IMR-90 (cell line): ENCODE results near the gene ACAT2. TPM values are rescaled to one million over a fixed set of nuclear protein-coding genes. Genes with fewer than 3 reads are reported as not detected.

Experiments used
- ATAC-seq: fragments of 200-7000 bp; cut with Tn5 transposase; 2 replicates; pipeline ENCODE4 v1.9.1; 2020; ENCODE audit warnings: low read depth, mild to moderate bottlenecking, moderate library complexity
- BruUV-seq: library from RNA; stranded (reverse); fragments of 400-500 nt; replicated peaks from 2 replicates; lab custom pipeline; 2021; lab: Mats Ljungman, UMichigan
- CTCF ChIA-PET: fragments of 300-600 bp; formaldehyde crosslinking; extraction: SDS; loops from one replicate; lab custom pipeline; 2021; ENCODE audit warnings: antibody characterized with exemption; lab: Yijun Ruan, JAX
- POLR2A ChIA-PET: fragments of 300-600 bp; sonication (Branson Sonifier 250); formaldehyde crosslinking; loops from one replicate; lab custom pipeline; 2022; ENCODE audit warnings: antibody characterized with exemption; ENCODE audit not compliant: unreplicated experiment; lab: Charles Lee
- DNase-seq: peaks from one replicate; pipeline ENCODE4 v3.0.0; 2013
- H2AFZ ChIP-seq: replicated peaks from 2 replicates; pipeline ENCODE3; 2013; ENCODE audit warnings: low read length, mild to moderate bottlenecking; ENCODE audit not compliant: poor library complexity
- H2AK5ac ChIP-seq: 2 replicates; pipeline ENCODE4 v1.6.1; 2013; ENCODE audit warnings: low read depth, low read length, inconsistent platforms
- H2AK9ac ChIP-seq: replicated peaks from 2 replicates; pipeline ENCODE3; 2013; ENCODE audit warnings: mild to moderate bottlenecking, low read depth, low read length, moderate library complexity; ENCODE audit not compliant: poor library complexity
- H2BK120ac ChIP-seq: 2 replicates; pipeline ENCODE4 v1.6.1; 2013; ENCODE audit warnings: low read depth, low read length, inconsistent platforms
- H2BK15ac ChIP-seq: 3 replicates; pipeline ENCODE4 v1.6.1; 2013; ENCODE audit warnings: low read depth, low read length, inconsistent platforms
- H2BK20ac ChIP-seq: 2 replicates; pipeline ENCODE4 v1.6.1; 2013; ENCODE audit warnings: low read depth, mild to moderate bottlenecking, inconsistent platforms, low read length, moderate library complexity
- H2BK5ac ChIP-seq: 2 replicates; pipeline ENCODE4 v1.6.1; 2013; ENCODE audit warnings: mild to moderate bottlenecking, low read depth, low read length, inconsistent platforms; ENCODE audit not compliant: poor library complexity, severe bottlenecking
- H3K14ac ChIP-seq: replicated peaks from 2 replicates; pipeline ENCODE4 v1.6.1; 2013; ENCODE audit warnings: low read depth, low read length, inconsistent platforms
- H3K18ac ChIP-seq: 2 replicates; pipeline ENCODE4 v1.6.1; 2013; ENCODE audit warnings: low read depth, low read length, control low read depth
- H3K23ac ChIP-seq: 2 replicates; pipeline ENCODE4 v1.6.1; 2013; ENCODE audit warnings: low read depth, low read length, inconsistent platforms
- H3K27ac ChIP-seq: 2 replicates; pipeline ENCODE4 v1.5.1; 2013; ENCODE audit warnings: mild to moderate bottlenecking, control low read depth, low read length; ENCODE audit not compliant: insufficient read depth
- H3K27me3 ChIP-seq: 2 replicates; pipeline ENCODE4 v1.6.1; 2013; ENCODE audit warnings: low read length; ENCODE audit not compliant: control insufficient read depth, insufficient read depth
- H3K36me3 ChIP-seq: 2 replicates; pipeline ENCODE4 v1.6.1; 2013; ENCODE audit warnings: low read length, mixed read lengths; ENCODE audit not compliant: control insufficient read depth, insufficient read depth
- H3K4ac ChIP-seq: 2 replicates; pipeline ENCODE4 v1.6.1; 2013; ENCODE audit warnings: low read depth, low read length, inconsistent platforms
- H3K4me1 ChIP-seq: 2 replicates; pipeline ENCODE4 v1.6.1; 2013; ENCODE audit warnings: low read length, mixed read lengths; ENCODE audit not compliant: control insufficient read depth, insufficient read depth
- H3K4me2 ChIP-seq: 2 replicates; pipeline ENCODE4 v1.6.1; 2013; ENCODE audit warnings: low read depth, mild to moderate bottlenecking, control low read depth, low read length, moderate library complexity
- H3K4me3 ChIP-seq: 2 replicates; pipeline ENCODE4 v1.5.1; 2013; ENCODE audit warnings: low read depth, mild to moderate bottlenecking, control low read depth, low read length, moderate library complexity; ENCODE audit not compliant: insufficient read depth
- H3K56ac ChIP-seq: 2 replicates; pipeline ENCODE4 v1.6.1; 2013; ENCODE audit warnings: low read length, inconsistent platforms; ENCODE audit not compliant: insufficient read depth; ENCODE audit errors: extremely low read depth
- H3K79me1 ChIP-seq, 2 experiments: 2 replicates each; pipeline ENCODE4 v1.6.1; 2013; ENCODE audit warnings: low read length in 2 of 2, inconsistent platforms in 1 of 2, low read depth in 1 of 2
- H3K9ac ChIP-seq: 2 replicates; pipeline ENCODE4 v1.6.1; 2013; ENCODE audit warnings: low read depth, low read length, control low read depth
- H3K9me1 ChIP-seq: 2 replicates; pipeline ENCODE4 v1.6.1; 2013; ENCODE audit warnings: low read length, inconsistent platforms; ENCODE audit not compliant: insufficient read depth
- H3K9me3 ChIP-seq: 2 replicates; pipeline ENCODE4 v1.6.1; 2013; ENCODE audit warnings: low read length; ENCODE audit not compliant: control insufficient read depth, insufficient read depth
- H4K20me1 ChIP-seq: 2 replicates; pipeline ENCODE4 v1.6.1; 2013; ENCODE audit warnings: low read length, inconsistent platforms; ENCODE audit not compliant: insufficient read depth
- H4K5ac ChIP-seq: 2 replicates; pipeline ENCODE4 v1.6.1; 2013; ENCODE audit warnings: mild to moderate bottlenecking, low read depth, low read length, control low read depth
- H4K8ac ChIP-seq, 2 experiments: 2 replicates each; pipeline ENCODE4 v1.6.1; 2013; ENCODE audit warnings: low read depth in 2 of 2, low read length in 2 of 2, control low read depth in 1 of 2, inconsistent platforms in 1 of 2
- H4K91ac ChIP-seq: 2 replicates; pipeline ENCODE4 v1.6.1; 2013; ENCODE audit warnings: low read depth, low read length, inconsistent platforms; ENCODE audit not compliant: insufficient read depth
- BHLHE40 ChIP-seq: fragments of 150-350 bp; IDR thresholded peaks from 2 replicates; pipeline ENCODE4 v1.6.1; 2016; ENCODE audit warnings: mild to moderate bottlenecking, low read depth, low read length
- CEBPB ChIP-seq: IDR thresholded peaks from 2 replicates; pipeline ENCODE4 v1.6.1; 2012; ENCODE audit warnings: low read depth, low read length, improper control_type of control experiment
- CHD1 ChIP-seq: IDR thresholded peaks from 2 replicates; pipeline ENCODE4 v1.6.1; 2012; ENCODE audit warnings: low read depth, low read length, improper control_type of control experiment
- CTCF ChIP-seq: conservative IDR thresholded peaks from 2 replicates; pipeline ENCODE4 v1.5.1; 2012; ENCODE audit warnings: mild to moderate bottlenecking, low read depth, low read length, improper control_type of control experiment
- ELK1 ChIP-seq: fragments of 150-350 bp; IDR thresholded peaks from 2 replicates; pipeline ENCODE4 v1.6.1; 2016; ENCODE audit warnings: low read depth, mild to moderate bottlenecking, low read length, moderate library complexity, borderline replicate concordance
- FOS ChIP-seq: fragments of 150-350 bp; IDR thresholded peaks from 2 replicates; pipeline ENCODE4 v1.6.1; 2016; ENCODE audit warnings: low read depth, low read length
- MAFK ChIP-seq: IDR thresholded peaks from 2 replicates; pipeline ENCODE4 v1.6.1; 2012; ENCODE audit warnings: low read depth, low read length, improper control_type of control experiment
- MAZ ChIP-seq: IDR thresholded peaks from 2 replicates; pipeline ENCODE4 v1.6.1; 2012; ENCODE audit warnings: low read depth, mild to moderate bottlenecking, low read length, improper control_type of control experiment, moderate library complexity, borderline replicate concordance
- MXI1 ChIP-seq: IDR thresholded peaks from 2 replicates; pipeline ENCODE4 v1.6.1; 2012; ENCODE audit warnings: low read depth, mild to moderate bottlenecking, low read length, moderate library complexity, borderline replicate concordance
- NFE2L2 ChIP-seq: fragments of 150-350 bp; IDR thresholded peaks from 2 replicates; pipeline ENCODE4 v1.6.1; 2016; ENCODE audit warnings: low read depth, mild to moderate bottlenecking, low read length
- POLR2A ChIP-seq: IDR thresholded peaks from 2 replicates; pipeline ENCODE4 v1.6.1; 2012; ENCODE audit warnings: mild to moderate bottlenecking, low read depth, low read length
- RAD21 ChIP-seq: IDR thresholded peaks from 2 replicates; pipeline ENCODE4 v1.6.1; 2012; ENCODE audit warnings: low read length, improper control_type of control experiment
- RCOR1 ChIP-seq: IDR thresholded peaks from 2 replicates; pipeline ENCODE4 v1.6.1; 2012; ENCODE audit warnings: mild to moderate bottlenecking, low read length, improper control_type of control experiment; ENCODE audit not compliant: insufficient replicate concordance
- RFX5 ChIP-seq: IDR thresholded peaks from 2 replicates; pipeline ENCODE4 v1.8.0; 2012; ENCODE audit warnings: low read depth, mild to moderate bottlenecking, low read length, moderate library complexity
- SMC3 ChIP-seq: fragments of 150-350 bp; IDR thresholded peaks from 2 replicates; pipeline ENCODE4 v1.6.1; 2016; ENCODE audit warnings: low read depth, mild to moderate bottlenecking, antibody characterized with exemption, low read length, moderate library complexity
- USF2 ChIP-seq: fragments of 150-350 bp; IDR thresholded peaks from 2 replicates; pipeline ENCODE4 v1.6.1; 2017; ENCODE audit warnings: mild to moderate bottlenecking, antibody characterized with exemption, low read length, low read depth
- WGBS, 2 experiments: methylation state at CpG; one replicate each; pipeline versions ENCODE4 v1.1.5 to v1.1.7; 2013; ENCODE audit warnings: missing lambda C conversion rate in 2 of 2; ENCODE audit not compliant: insufficient read length in 1 of 2; ENCODE audit errors: extremely low coverage in 2 of 2; 5-methylcytosine and 5-hydroxymethylcytosine counted together
- dilution Hi-C: fragments of 300-500 bp; cut with HindIII; formaldehyde crosslinking; loops from one replicate; pipeline ENCODE4 v1.14.3; 2018; ENCODE audit warnings: low sequenced_read_pairs; ENCODE audit not compliant: unreplicated experiment
- in situ Hi-C: fragments of 300-500 bp; cut with MboI; formaldehyde crosslinking; loops from 3 replicates; pipeline ENCODE4 v1.14.3; 2019; ENCODE audit warnings: low sequenced_read_pairs, inconsistent platforms, mixed read lengths
- intact Hi-C: fragments of 100-400 bp; cut with micrococcal nuclease; formaldehyde crosslinking; loops from 2 replicates; pipeline ENCODE4 v1.10.0; 2022
- polyA plus RNA-seq, 3 experiments: library from polyadenylated mRNA; depleted of rRNA; stranded (reverse); fragments of >200 nt; gene quantifications; 2 replicates each; pipeline ENCODE4 v1.2.3, GENCODE V29; 2012; ENCODE audit warnings: low replicate concordance in 1 of 3
- total RNA-seq: library from RNA; depleted of rRNA; stranded (reverse); fragments of >200 nt; gene quantifications from 2 replicates; pipeline ENCODE4 v1.2.3, GENCODE V29; 2012

The ACAT2 gene
- total and polyA plus RNA-seq, 2 of the 4 experiments (the other 2 are of a cell fraction), result 30.5 to 45.2 TPM

- no peak overlapping the region for H3K4me3 ChIP-seq
- no peak overlapping the region for H4K8ac ChIP-seq
- H2BK120ac ChIP-seq, result no peak overlapping the region
- H3K18ac ChIP-seq, result no peak overlapping the region
- CTCF ChIA-PET, result no interaction called here
- H4K20me1 ChIP-seq, result no peaks in the 10 kb centered on the region
- no peak overlapping the region for H4K5ac ChIP-seq
- H3K27ac ChIP-seq, result no peak overlapping the region
- no peak overlapping the region for H3K23ac ChIP-seq
- H3K9me3 ChIP-seq, result no peaks in the 10 kb centered on the region
- no peak for TF ChIP-seq MAFK
- no peak for TF ChIP-seq BHLHE40
- TF ChIP-seq RFX5, result no peak
- no peak for TF ChIP-seq POLR2A
- TF ChIP-seq MXI1, result no peak
- TF ChIP-seq NFE2L2, result no peak
- no peak for TF ChIP-seq RAD21
- TF ChIP-seq MAZ, result no peak
- no peak for TF ChIP-seq USF2
- TF ChIP-seq RCOR1, result no peak
- TF ChIP-seq FOS, result no peak
- no peak for TF ChIP-seq CTCF
- TF ChIP-seq SMC3, result no peak
- TF ChIP-seq CHD1, result no peak
- TF ChIP-seq ELK1, result no peak
- TF ChIP-seq CEBPB, result no peak
- no peak overlapping the region for H2BK5ac ChIP-seq
- POLR2A ChIA-PET, result no interaction called here
- dilution Hi-C loops, result no loop called here
- no peak overlapping the region for H2AK5ac ChIP-seq
- H3K4me2 ChIP-seq, result no peak overlapping the region
- no peaks in the 10 kb centered on the region for H3K36me3 ChIP-seq
- H4K91ac ChIP-seq, result no peak overlapping the region
- H3K4ac ChIP-seq, result no peak overlapping the region
- H3K14ac ChIP-seq, result no peak overlapping the region
- no peak overlapping the region for H3K9ac ChIP-seq
- in situ Hi-C loops, result loop anchor here (25.0 kb wide), 1 partner anchor 628 kb away; no protein-coding TSS in a partner anchor
- DNase-seq (no peak), ATAC-seq (no peak)
- BruUV-seq, result no TSS peak
- no peak overlapping the region for H2BK20ac ChIP-seq
- intact Hi-C loops, result no loop called here
- H3K9me1 ChIP-seq, result no peaks in the 10 kb centered on the region
- peaks cover 2% of the 10 kb centered on the region; the same call in 1 of the 2 replicates for H3K4me1 ChIP-seq
- peaks cover 28% of the 10 kb centered on the region for H3K27me3 ChIP-seq
- no peak overlapping the region for H2BK15ac ChIP-seq
- no peak overlapping the region for H3K56ac ChIP-seq
- WGBS, 2 experiments, result 78% methylated on average over 6 of the region's 6 CpGs; no CpG with 5 or more reads in 1 of the 2 experiments
- H2AFZ ChIP-seq, result no peak overlapping the region
- H2AK9ac ChIP-seq, result no peak overlapping the region
- H3K79me1 ChIP-seq, result no peaks in the 10 kb centered on the region
Measured at GRCh38 chr6:159815410-159815809, 53.6 kb downstream of the ACAT2 start.
